Smooth muscle cell of trachea (primary cell): Measurements from ENCODE around the gene NFKBIE. TPM values are rescaled to one million over a fixed set of nuclear protein-coding genes. Genes with fewer than 3 reads are reported as not detected.

Experiments used
- total RNA-seq: library from RNA; depleted of rRNA; stranded (reverse); fragments of >200 nt; gene quantifications from 2 replicates; pipeline ENCODE4 v1.2.1, GENCODE V29; 2014

The NFKBIE gene, protein sequence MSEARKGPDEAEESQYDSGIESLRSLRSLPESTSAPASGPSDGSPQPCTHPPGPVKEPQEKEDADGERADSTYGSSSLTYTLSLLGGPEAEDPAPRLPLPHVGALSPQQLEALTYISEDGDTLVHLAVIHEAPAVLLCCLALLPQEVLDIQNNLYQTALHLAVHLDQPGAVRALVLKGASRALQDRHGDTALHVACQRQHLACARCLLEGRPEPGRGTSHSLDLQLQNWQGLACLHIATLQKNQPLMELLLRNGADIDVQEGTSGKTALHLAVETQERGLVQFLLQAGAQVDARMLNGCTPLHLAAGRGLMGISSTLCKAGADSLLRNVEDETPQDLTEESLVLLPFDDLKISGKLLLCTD
- total RNA-seq: 4.7 and 10.1 TPM in 2 replicates

DNA sequence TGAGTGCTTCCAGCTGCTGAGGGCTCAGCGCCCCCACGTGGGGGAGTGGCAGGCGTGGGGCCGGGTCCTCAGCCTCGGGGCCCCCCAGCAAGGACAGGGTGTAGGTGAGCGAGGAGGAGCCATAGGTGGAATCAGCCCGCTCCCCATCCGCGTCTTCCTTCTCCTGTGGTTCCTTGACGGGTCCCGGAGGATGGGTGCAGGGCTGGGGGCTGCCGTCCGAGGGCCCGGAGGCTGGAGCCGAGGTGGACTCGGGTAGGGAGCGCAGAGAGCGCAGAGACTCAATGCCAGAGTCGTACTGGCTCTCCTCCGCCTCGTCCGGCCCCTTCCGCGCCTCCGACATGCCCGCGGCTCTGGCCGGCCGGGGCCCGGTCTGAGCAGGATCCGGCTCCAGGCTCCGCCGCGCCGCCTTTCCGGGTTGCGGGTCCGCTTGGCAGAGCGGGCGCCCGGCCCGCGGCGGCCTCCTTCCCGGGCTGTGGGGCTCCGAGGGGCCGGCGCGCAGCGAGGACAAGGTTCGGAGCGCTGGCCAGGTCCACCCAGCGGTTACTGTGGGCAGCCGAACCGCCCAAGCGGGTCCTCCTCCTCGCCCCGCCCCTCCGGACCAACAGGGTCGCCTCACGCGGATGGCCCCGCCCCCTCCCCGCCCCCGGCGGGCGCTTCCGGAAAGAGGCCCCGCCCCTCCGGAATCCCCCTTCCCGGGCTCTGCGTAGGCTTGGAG is at the start of gene NFKBIE:
Gene NFKBIE, minus strand, starts transcription at position 545 of the 715 bp plus-strand sequence. Its CDS starts 205 bp downstream, at position 340.

DNA sequence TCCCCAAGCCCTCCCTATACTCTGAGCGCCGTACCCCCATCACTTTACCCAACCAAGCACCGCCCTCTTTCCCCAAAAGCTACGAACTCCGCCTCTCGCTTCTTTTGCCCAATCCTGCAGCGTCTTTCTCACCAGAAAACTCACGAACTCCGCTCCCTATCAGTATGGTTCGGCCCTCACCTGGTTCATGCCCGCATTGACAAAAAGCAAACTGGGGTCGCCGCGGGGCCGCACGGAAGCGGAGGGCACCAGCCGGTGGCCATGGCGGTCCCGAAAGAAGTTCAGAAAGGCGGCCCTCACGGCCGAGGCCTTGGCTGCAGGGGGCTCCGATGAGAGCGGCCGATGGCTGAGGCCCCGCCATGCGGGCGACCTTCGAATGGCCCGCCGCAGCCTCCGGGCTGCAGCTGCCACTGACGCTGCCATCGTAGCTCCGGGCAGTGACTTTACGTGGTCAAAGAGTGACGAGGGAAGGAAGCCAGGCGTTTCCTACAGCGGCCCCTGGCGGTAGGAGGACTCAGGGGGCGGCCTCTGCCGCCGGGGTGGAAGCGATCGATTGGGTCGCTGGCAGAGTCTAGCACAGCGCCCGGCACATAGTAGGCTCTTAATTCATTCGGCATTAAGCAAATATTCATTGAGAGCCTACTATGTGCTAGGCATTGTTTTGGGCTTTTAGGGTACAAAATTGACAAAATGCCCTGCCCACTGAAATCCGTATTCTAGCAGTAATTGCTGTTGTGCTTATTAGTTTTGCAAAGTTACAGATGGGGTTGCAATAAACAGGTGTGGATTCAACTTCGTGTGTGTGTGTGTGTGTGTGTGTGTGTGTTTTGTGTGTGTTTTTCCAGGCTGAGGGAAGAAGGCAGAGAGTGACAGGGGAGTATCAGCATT is 47.8 kb upstream of the NFKBIE start, which contains the start of gene AARS2:
Gene AARS2, minus strand, starts transcription at position 447 of the 888 bp plus-strand sequence. Its CDS starts 24 bp downstream, at position 423.

DNA sequence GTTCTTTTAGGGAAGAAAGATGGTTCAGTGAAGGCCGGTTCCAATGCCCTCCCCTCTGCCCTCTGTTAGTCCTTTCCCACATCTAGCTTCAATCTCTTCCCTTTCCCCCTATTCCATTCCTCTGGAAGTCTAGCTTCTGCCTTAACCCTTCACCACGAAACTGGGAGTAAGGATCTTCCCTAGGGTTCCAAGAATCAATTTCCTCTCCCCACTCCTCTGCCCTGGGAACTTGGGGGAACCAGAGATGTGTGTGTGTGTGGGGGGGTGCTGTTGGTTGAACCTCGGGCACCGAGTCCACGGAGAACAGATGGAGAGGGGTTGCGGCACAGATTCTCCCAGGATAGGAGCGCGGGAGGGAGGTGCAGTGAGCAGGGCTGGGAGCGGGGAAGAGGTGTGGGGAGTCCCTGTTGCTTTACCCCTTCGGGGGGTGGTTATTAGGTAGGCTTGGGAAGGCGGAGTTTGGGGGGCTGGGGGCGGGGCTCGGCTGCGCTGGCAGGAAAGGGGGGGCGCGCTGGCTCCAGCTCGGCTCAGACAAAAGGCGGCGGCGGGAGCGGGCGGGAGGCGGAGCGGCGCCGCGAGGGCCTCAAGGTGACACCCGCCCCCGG is 4.7 kb upstream of the NFKBIE start, which contains the start of gene TMEM151B:
Gene TMEM151B, plus strand, starts transcription at position 530 of the 605 bp plus-strand sequence. CDS start 293 bp downstream, outside the sequence.

DNA sequence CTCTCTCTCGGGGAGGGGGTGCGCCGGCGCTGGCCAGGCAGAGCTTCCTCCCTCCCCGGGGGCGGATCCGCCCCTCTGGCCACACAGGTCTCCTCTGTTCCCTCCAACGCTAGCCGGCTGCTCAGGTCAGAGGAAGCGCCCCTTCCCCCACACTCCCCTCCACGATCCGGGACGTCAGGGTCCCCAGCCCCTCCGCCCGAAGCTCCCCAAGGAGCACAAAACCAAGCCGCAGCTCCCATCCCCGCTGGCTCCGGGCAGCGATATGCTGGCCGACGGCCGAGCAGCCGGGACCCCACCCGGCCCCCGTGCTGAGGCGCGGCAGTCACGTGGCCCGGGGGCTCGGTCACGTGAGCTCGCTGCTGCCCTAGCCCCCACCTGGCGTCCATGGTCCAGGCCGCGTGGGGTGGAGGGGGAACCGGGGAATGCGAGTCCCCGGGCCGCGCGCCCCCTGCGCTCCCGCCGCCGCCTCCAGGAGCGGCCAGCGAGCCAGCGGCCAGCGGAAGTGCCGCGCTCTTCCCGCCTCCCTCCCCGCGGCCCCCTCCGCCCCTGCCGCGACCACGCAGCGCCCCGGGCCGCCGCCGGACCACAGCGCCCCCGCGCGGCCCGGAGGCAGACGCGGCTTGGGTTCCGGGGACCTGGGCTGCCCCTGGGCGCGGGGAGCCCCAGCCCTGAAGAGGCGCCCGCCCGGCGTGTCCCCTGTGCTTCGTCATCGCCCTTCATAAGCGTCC is 8.2 kb downstream of the NFKBIE start, which contains the start of gene SLC35B2:
Gene SLC35B2, minus strand, starts transcription at position 504 of the 728 bp plus-strand sequence. Its CDS starts 118 bp downstream, at position 386.

DNA sequence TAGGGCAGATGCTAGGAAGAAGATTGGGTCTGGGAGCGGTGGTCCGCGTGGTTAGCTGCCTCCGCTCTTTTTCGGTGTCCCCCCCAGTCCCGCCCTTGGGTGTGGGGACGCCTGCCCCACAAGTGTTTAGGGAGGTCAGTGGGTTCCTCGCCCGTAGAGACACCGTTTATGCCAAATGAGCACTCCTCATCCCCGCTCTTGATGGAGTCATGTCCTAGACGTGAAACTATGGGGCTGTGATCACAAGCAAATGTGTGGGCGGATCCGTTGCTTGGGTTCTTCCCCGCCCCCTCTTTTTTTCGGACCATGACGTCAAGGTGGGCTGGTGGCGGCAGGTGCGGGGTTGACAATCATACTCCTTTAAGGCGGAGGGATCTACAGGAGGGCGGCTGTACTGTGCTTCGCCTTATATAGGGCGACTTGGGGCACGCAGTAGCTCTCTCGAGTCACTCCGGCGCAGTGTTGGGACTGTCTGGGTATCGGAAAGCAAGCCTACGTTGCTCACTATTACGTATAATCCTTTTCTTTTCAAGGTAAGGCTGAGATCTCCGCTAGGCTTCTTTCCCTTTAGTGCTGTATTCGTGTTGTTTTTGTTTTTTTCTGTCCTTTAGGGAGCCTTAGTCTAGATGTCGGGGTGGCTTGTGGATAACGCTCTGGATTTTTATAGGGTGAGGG is 18.6 kb downstream of the NFKBIE start, which contains the start of gene HSP90AB1:
Gene HSP90AB1, plus strand, starts transcription at position 439 of the 675 bp plus-strand sequence. CDS start 1,529 bp downstream, outside the sequence.

DNA sequence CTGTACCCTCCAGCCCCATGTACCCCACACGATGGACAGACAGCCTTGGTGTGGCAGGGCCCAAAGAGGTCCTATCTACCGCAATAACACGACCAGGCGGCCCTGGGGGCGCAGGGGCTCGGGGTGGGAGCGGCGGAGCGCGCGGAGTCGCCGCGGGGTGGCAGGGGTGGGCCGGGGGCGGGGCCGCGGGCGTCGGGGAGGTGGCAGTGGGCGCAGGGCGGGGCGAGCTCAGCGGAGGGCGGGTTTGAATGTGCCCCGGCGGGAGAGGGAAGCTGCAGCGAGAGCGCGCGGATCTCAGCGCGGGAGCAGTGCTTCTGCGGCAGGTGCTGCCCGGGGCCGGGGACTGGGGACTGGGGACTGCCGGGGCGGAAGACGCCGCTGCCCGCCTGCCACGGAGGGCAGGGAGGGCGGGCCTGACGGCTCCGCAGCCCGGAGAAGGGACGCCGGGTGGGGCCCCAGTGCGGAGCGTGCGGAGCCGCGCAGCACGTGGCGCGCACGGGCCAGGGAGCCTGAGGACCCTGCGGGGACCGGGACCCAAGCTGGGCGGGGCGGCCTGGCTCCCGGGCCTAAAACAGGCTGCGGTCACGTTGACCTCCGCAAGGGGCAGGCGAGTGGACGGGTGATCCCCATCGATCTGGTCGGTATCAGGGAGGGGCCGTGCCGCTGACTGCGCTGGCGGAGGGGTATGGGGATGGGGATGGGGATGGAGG is 41.9 kb downstream of the NFKBIE start, which contains the start of gene SLC29A1:
Gene SLC29A1, plus strand, starts transcription at position 277 of the 710 bp plus-strand sequence. CDS start 3,719 bp downstream, outside the sequence.

DNA sequence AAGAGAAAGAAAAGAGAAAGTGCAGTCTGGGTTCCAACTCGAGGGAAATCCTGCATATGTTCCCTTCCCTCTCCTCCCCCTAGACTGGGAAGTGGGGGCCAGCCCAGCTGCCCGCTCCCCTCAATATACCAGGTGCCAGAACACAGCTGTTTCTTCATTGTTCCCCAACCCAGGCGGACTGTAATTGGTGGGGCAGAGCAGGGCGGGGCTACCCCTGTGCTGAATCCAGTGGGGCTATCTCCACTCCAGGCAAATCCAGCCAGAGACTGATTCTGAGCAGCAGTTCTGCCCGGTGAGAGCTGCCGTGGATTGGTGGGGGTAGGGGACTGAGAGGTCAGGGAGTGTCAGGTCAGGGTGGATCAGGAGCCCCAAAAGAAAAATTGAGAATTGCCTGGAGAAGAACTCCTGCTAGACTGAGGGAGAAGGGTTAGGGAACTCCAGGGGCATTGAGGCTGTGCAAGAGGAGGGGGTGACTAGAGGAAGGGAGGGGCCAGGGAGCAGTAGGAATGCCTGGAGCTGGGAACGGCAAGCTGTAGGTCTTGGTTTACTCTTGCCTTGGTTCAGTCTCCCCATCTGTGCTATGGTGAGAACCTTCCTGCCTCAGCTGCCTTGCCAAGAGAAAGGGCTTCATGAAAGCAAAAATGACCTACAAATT is 48.5 kb downstream of the NFKBIE start, which contains the start of gene MYMX:
Gene MYMX, plus strand, starts transcription at position 250 of the 655 bp plus-strand sequence. CDS start 546 bp downstream, outside the sequence.

Other genes with a start within 250 kb of the NFKBIE start
- 41.4 and 57.6 TPM in 2 replicates for gene MRPL14, start 138.1 kb downstream of the NFKBIE start, total RNA-seq
- 30.8 and 55.9 TPM in 2 replicates for gene TMEM63B, start 138.0 kb downstream of the NFKBIE start, total RNA-seq
- gene CAPN11, start 106.7 kb downstream of the NFKBIE start, total RNA-seq: 0.15 and 0.33 TPM in 2 replicates
- gene MYMX, start 48.6 kb downstream of the NFKBIE start, total RNA-seq: 0.17 TPM in 1 of 2 replicates, not detected in the other
- 9.5 and 19.2 TPM in 2 replicates for gene SLC29A1, start 42.0 kb downstream of the NFKBIE start, total RNA-seq
- gene HSP90AB1, start 18.4 kb downstream of the NFKBIE start, total RNA-seq: 491 and 610 TPM in 2 replicates
- gene SLC35B2, start 8.0 kb downstream of the NFKBIE start, total RNA-seq: 82.6 and 106 TPM in 2 replicates
- gene TMEM151B, start 4.9 kb upstream of the NFKBIE start, total RNA-seq: under 0.01 TPM in 2 replicates
- 24.1 and 28.1 TPM in 2 replicates for gene AARS2, start 47.8 kb upstream of the NFKBIE start, total RNA-seq
- gene SPATS1, start 77.1 kb upstream of the NFKBIE start, total RNA-seq: not detected in 2 replicates
- 17.9 and 26.5 TPM in 2 replicates for gene CDC5L, start 122.2 kb upstream of the NFKBIE start, total RNA-seq